GM18861 (cell line): ENCODE results near the gene TBX1.

Experiments used
- ATAC-seq: cut with Tn5 transposase; IDR thresholded peaks from one replicate; pipeline ENCODE4 v1.9.1; 2021; ENCODE audit not compliant: unreplicated experiment

TBX1 gene

DNA sequence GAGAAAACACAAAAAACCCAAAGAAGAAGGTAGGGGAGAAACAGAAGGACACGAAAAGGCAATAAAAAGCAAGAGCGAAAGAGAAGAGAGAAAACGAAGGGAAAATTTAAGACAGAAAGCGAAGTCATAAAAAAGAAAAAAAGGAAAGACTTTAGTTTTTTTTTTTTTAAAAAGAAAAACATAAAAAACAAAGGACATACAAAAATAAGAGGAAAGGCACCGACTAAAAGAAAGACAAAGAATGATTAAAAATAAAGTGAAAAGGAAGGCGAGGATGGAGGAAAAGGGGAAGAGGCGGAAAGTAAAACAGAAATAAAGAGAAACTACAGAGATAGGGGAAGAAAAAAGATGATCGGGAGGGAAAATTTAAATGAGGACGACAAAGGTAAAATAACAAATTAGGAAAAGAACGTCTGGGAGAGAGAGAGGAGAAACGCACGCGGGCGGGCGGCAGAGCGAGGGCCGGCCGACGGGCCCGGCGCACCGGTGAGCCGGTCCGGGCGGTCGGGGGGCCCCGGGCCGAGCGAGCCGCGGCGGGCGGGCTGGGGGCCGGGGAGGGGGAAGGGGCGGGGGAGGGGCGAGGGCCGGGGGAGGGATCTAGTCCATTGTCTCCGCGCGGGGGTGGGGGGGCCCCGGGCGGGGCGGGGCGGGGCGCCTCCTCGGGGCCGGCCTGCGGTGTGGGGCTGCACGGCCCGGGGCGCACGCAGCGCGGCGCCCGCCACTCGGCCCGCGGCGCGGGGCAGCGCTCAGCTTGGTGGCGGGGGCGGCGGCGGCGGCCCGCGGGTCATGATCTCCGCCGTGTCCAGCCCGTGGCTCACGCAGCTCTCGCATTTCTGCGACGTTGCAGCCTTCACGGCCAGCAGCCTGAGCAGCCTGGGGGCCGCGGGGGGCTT lies at the start of gene TBX1:
Gene TBX1 (plus strand): TSS at position 721 of the 893 bp plus-strand sequence. CDS start 66 bp downstream, at position 787.
- ATAC-seq: no peak

DNA sequence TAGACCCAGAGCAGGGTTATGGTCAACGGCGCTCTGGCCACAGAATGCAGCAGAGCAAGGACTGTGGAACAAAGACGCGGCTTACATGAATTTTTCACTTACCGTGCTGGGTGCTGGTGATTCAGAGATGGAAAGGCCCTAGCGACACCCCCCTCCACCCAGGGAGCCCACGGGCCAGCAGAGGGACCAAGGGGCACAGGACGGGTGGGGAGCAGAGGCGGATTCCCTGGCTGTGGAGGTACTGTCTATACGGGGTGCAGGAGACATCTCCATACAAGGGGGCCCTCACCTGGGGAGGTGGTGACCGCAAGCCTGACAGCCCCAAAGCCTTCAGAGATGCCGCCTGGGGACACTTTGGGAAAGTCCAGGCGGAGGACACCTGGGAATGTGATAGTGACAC lies 47.3 kb upstream of the TBX1 start:
- no peak for ATAC-seq

DNA sequence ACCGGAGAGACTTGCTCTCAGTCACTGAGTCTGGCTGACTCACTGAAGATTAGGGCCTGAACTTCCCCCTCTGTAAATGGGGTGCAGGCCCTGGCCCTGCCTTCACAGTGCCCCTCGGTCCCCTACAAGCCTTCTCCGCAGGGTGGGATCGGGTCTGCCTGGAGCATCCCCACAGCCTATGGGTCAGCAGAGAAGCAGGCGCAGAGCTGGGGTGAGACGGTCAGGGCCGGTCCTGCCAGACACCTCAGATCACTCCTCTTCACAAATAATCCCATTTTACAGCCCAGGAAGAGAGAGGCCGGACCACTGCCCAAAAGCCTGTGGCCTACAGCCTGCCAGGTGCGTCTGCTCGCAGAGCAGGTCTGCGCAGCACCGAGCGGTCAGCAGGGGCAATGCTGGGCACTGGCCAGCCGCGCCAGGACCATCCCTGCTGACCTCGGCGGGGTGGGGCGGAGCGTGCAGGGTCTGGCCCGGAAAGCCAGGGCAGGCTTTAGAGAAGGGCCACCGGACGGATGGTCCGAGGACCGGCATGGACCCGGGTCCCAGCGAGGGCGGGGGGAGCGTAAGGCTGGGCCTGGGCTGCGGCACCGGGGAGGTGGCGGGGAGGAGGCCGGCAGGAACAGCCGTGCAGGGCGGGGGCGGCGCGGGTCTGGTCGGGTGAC lies 46.8 kb upstream of the TBX1 start:
- ATAC-seq: no peak

DNA sequence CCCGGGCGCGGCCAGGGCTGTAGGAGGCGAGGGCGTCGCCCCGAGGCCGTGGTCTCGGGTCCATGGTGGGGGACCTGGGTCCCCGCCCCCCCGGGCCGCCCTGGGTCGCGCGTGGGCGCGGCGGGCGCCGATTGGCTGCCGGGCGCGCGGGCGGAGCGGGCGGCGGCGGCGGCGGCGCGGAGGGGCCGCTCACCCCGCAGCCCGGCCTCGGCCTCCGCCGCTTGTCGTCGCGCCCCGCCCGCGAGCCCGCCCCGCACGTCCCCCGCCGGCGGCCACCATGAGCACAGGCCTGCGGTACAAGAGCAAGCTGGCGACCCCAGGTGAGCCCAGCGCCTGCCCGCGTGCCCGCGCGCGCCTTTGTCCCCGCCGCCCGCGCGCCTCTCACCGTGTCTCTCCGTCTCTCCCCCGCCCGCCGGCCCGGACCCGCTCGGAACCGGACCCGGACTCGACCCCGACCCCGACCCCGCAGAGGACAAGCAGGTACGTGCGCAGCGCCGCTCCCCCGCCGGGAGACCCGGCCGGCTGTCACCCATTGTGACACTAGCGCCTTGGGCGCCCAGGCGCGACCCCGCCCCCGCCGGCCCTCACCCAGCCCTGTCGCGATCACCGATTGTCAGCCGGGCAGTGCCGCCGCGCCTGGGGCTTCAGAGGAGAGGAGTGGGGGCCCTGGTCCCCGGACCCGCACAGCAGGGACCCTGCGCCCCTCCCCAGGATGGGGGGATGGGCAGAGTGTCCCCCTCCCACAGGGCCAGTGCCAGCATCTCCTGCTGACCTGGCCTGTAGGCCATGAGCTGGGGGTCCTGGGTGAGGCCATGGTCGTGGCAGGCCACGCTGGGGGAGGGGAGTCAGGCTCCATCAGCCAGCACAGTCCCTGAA lies 46.0 kb upstream of the TBX1 start, which contains the start of gene SEPTIN5:
Gene SEPTIN5 (plus strand): TSS at position 192 of the 876 bp plus-strand sequence. CDS start 86 bp downstream, at position 278.
- no peak for ATAC-seq

DNA sequence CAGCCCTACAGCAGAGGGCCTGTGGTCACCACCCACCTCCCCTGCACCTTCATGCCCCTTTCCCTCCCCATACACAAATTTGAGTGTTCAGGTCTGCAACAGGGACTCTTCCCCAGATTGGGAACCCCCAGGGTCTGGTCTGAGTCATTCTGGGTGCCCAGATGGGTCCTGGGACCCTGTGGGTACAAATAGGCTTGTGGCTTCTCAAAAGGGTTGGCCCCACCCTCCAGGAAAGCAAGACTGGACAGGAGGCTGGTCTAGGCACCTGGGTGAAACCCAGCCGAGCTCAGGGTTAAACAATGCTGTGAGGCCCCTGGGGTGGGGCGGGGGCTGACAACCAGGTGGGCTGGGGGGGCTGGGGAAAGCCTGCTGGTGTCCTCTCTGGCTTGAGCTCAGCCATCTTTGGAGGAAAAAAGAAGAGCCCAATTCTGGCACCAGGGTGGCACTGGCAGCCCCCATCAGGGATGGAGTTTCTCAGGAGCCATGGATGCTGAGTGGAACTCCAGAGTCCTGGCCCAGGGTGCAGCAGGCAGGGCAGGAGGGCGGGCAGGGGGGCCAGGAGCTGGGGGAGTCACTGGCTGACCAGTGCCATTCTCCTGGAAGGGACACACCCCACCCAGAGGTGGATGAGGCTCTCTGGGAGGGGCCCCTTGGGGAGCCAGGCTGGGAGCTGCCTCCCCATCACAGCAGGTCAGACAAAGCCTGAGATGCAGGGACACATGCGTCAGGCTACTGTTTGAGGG lies 45.2 kb upstream of the TBX1 start:
- no peak for ATAC-seq

DNA sequence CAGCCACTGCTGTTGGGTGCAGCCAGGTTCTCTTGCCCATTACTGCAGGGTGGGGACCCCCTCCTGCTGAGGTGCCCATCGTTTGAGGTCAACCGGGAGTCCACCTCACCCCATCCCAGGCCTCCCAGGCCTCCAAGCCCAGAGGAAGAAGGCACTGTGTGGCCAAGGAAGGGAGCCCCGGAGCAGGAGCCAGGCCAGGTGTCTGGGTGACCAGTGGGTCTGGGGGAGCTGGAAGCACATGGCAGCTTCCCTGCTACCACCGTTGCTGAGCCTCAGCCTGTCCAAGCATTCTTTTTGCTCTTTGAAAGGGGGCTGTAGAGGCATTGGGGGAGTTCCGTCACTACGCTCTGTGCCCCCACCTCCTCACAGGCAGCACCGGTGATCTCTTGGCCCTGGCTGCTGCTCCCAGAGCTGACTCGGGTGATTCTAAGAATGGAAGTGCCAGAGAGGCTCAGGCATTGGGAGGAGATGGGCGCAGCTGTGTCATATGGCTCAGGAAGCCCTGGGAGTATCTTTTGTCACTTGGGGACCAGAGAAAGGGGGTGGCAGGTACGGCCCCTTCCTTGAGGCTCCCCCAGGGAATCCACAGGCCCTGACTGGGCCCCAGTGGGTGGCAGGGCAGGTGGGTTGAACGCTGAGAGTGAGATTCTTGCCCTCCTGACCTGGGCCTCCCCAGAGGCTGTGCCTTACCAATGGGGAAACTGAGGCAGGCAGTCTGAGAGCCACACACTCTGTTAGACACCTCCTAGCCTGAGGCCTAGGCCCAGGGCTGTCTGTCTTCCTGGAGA lies 44.3 kb upstream of the TBX1 start:
- no peak for ATAC-seq

DNA sequence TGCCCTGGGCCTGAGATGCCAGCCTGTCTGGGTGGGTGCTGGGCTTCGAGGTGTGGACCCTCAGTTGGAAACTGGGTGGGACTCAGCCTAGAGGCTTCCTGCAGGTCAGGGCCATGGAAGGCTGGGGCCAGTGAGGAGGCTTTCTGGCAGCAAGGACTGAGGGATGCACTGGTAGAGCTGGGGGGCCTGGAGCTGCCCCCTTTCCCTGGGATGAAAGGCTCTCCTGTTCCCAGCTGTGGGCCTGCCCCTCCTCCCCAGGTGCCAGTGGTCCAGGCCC lies 43.8 kb upstream of the TBX1 start:
- ATAC-seq: no peak

DNA sequence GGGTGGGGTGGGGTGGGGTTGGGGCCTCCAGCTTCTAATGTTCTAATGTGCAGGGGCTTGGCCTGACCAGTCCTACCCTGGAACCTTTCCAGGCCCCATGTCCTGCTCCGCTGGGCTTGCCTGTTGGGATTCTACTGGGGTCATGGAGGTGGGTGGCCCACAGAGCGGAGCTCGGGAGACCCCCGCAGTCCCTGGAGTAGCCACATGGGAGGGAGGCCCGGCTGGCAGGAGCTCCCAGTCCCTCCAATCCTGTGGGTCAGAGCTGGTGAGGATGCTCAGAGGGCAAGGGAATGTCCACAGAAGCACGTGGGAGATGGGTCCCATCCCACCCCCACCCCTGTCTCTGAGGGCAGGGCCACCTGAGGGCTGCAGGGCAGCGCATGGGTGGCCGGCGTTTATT lies 43.4 kb upstream of the TBX1 start:
- no peak for ATAC-seq

DNA sequence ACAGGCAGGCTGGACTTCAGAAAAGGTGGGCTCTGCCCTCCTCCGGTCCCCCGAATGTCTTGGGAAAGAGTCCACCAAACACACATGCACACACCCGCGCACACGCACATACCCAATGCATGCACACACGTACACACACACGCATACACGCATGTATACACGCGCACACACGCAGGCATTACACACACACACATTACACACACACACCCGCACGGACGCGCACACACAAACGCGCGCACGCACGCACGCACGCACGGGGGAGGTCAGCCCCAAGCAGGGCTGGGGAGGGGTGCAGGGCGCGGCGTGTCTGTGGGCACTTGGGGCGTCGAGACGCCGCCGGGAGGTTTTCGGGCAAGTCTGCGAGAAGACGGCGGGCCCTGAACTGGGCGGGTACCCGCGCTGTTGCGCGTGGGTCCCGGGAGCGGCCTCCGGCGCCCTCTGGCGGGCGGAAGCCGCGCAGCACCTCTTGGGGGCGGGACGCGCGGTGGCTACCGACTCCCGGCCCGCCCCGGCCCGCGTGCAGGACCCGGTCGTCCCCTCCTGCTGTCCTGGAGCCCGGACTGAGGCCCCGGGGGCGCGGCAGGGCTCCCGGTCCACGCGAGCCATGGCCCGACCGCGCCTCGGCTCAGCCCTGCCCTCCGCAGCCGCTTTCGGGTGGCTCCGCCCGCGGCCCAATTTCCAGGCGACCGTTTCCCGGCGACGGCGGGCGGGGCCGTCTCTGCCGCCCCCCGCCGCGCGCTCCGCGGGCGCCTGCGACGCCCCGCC lies 42.7 kb upstream of the TBX1 start:
- ATAC-seq: no peak

DNA sequence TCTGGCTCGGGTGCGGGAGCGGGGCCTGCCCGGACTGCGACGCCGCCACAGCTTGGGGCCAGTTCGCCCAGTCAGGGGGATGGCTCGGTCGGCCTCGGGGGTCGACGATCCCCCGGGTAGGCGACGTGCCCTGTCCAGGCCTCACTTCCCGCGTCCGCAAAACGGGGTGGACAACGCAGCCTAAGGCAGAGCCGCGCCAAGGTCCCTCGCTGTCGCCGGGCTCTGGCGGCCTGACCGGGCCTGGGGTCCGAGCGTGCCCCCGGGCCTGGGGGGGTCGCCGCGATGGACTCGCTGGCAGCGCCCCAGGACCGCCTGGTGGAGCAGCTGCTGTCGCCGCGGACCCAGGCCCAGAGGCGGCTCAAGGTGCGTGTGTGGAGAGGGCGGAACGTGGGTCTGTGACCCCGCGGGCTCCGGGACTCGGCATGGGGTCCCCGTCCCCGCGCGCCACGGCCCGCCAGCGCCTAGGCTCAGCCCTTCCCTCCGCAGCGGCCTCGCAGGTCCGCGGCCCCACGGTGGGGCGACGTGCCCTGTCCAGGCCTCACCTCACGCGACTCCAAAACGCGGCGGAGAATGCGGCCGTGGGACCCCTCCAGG lies 42.0 kb upstream of the TBX1 start:
- no peak for ATAC-seq

DNA sequence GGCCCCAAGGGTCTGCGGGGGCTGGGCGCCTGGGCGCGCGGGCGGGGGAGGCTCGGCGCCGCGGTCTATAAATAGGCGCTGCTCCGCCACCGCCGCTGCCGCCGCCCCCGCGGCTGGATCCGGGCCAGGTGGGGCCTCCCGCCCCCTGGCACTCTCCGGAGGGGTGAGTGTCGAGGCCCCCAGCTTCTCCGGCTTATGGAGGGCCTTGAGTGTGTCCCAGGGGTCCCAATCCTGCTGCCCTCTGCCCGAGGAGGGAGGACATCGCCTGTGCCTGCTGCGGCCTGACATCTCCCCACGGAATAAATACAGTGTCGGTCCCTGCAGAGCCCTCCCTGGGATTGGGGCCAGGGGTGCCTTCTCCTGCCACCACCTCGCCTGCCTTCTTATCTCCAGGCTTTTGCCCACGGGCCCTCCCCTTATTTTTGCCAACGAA lies 41.5 kb upstream of the TBX1 start:
- no peak for ATAC-seq

DNA sequence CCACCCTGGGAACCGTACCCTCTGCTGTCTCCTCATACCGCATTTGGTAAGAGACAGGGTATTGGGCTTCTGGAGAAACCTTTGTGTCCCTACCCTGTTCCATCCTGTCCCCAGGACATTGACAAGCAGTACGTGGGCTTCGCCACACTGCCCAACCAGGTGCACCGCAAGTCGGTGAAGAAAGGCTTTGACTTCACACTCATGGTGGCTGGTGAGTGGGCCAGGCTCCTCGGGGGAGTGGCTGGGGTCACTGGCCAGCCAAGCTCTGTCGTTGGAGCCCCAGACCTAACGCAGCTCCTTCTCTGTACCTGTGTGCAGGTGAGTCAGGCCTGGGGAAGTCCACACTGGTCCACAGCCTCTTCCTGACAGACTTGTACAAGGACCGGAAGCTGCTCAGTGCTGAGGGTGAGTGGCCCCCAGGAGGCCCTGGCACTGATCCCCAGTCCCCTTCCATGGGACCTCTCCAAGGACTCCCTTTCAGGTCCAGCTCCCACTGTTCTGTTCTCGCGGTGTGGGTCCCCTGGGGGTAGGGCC lies 41.0 kb upstream of the TBX1 start:
- no peak for ATAC-seq

DNA sequence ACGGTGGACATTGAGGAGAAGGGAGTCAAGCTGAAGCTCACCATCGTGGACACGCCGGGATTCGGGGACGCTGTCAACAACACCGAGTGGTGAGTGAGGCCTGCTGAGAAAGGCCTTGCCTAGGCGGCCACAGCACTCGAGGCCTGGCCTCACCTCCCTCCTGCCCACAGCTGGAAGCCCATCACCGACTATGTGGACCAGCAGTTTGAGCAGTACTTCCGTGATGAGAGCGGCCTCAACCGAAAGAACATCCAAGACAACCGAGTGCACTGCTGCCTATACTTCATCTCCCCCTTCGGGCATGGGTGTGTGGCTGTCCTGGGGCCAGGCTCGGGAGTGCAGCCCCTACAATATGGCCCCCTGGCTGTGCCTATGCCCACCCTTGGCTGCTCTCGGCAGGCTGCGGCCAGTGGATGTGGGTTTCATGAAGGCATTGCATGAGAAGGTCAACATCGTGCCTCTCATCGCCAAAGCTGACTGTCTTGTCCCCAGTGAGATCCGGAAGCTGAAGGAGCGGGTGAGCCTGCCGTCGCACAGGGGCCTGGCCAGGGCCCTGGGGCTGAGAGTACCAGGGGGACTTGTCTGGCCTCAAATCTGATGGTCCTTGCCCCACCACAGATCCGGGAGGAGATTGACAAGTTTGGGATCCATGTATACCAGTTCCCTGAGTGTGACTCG lies 40.3 kb upstream of the TBX1 start:
- ATAC-seq: no peak

DNA sequence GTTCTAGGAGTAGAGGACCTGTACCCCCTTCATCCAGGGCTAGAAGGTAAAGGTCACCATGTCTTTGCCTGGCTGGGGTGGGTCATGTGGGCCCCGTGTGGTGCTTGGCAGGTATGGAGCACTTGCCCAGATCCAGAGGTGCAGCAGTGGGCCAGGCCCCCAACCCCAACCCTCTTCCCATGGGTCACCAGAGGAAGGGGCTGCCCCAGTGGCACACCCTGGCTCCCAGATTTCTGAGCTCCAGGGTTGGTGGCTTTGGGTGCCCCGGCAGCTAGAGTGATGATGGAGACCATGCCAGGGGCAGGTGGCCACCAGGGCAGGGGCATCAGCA lies 39.6 kb upstream of the TBX1 start:
- ATAC-seq: no peak

DNA sequence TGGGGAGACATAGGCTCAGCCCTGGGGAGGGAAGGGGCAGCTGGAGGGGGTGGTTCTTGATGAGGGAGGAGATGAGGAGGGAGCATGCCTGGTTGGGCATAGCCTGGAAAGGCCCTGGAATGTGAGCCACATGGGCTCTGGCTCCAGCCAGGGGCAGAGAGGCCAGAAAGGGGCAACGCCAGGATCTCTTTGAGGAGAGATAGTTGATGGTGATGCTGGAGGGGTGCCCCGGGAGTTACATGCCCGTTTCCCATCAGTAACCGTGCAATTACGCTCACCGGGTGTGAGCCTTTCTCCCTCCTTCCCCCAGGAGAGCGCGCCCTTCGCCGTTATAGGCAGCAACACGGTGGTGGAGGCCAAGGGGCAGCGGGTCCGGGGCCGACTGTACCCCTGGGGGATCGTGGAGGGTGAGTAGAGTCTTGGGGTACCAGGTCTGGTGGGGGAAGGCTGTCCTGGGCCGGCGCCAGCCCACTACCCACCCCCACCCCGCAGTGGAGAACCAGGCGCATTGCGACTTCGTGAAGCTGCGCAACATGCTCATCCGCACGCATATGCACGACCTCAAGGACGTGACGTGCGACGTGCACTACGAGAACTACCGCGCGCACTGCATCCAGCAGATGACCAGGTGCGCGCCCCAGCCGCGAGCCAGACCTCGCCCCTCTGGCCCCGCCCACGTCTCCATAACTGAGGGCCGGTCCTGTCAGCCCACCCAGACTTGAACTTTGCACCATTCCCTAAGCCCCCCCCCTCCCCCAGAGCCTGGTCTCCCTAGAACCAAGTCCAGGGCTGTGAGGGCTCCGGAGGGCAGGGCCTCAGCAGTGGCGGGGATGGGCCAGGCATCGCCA lies 39.0 kb upstream of the TBX1 start:
- no peak for ATAC-seq

DNA sequence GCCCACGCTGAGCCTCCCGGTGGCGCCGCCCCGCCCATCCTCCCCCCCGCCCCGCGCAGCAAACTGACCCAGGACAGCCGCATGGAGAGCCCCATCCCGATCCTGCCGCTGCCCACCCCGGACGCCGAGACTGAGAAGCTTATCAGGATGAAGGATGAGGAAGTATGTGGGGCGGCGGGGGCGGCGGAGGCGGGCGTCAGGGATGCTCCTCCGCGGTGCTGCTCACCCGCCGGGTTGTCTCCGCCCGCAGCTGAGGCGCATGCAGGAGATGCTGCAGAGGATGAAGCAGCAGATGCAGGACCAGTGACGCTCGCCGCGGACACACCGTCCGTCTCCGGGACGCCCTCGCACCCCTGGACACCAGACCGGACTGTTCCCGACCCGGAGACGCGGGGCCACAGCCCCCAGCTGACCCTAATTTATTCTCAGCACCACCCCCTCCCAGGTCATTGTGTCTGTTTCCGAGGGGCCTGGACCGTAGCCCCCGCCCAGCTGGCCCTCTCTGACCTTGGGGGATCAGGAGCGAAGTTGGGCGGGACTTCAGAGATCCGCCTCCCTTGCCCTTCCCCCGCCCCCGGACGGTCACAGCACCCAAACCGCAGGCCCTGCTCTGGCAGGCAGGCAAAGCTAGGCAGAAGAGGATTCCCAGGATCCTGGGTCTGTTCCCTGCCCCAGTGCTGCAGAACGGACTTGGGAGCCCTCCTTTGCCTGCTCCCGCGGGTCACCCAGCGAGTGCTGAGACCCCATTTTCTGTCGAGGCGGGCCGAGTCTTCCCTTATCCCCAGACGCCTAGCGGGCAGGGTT lies 38.2 kb upstream of the TBX1 start:
- no peak for ATAC-seq

DNA sequence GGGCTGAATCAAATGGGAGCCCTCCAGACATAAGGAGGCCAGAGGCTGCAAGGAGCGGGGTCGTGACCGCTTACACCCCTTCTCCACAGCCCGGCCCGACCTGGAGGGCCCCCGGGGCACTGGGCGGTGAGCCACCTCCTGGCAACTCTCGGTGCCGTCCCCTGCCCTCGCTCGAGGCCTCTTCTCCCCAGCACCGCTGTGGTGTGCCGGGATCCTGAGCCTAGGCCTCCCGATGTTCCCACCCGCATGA lies 37.7 kb upstream of the TBX1 start:
- ATAC-seq: no peak
